Measurements from ENCODE around the gene TSSC4. TPM values are rescaled to one million over a fixed set of nuclear protein-coding genes. Genes with fewer than 3 reads are reported as not detected.
"Not testable (repeated sequence)": the region's sequence is repeated elsewhere in the genome, so short reads cannot be mapped to it uniquely, and the experiment has no call there.

The TSSC4 gene
- total and polyA plus RNA-seq, 7 donors, result 43.7 to 60.1 (median 49.6) TPM

GRCh38 chr11:2357246-2357645, 43.3 kb upstream of the TSSC4 start:
- DNase-seq, result no peak
- H3K27ac ChIP-seq, result no peak overlapping the region
- no peaks in the 10 kb centered on the region for H3K4me1 ChIP-seq
- intact Hi-C loops (cut with DNase I), result no loop called here
- no peaks in the 10 kb centered on the region for H3K9me3 ChIP-seq
- 79 to 80% methylated on average over 8 of the region's 8 CpGs for WGBS, 2 donors
- H3K36me3 ChIP-seq, result no peaks in the 10 kb centered on the region
- no peak for TF ChIP-seq CTCF (IDR thresholded peaks at IDR 0.05)
- TF ChIP-seq POLR2A (IDR thresholded peaks at IDR 0.05), result no peak
- TF ChIP-seq POLR2AphosphoS5 (IDR thresholded peaks at IDR 0.05), result no peak
- TF ChIP-seq EP300 (IDR thresholded peaks at IDR 0.05), result no peak
- no peak overlapping the region for H3K4me3 ChIP-seq
- no peaks in the 10 kb centered on the region for H3K27me3 ChIP-seq

- H3K36me3 ChIP-seq; H3K9me3 ChIP-seq; H3K4me3 ChIP-seq; H3K27me3 ChIP-seq; H3K4me1 ChIP-seq; H3K27ac ChIP-seq; intact Hi-C loops (cut with DNase I); DNase-seq: not testable (repeated sequence)
- 94% methylated on average over 13 of the region's 13 CpGs for WGBS, 2 donors
Observed at GRCh38 chr11:2357651-2358050, 42.9 kb upstream of the TSSC4 start.

GRCh38 chr11:2358754-2359442, 41.7 kb upstream of the TSSC4 start:
- intact Hi-C loops (cut with DNase I), result no loop called here
- TF ChIP-seq POLR2AphosphoS5 (IDR thresholded peaks at IDR 0.05), result no peak
- no peak for TF ChIP-seq POLR2A (IDR thresholded peaks at IDR 0.05)
- TF ChIP-seq EP300 (IDR thresholded peaks at IDR 0.05), result no peak
- TF ChIP-seq CTCF (IDR thresholded peaks at IDR 0.05), result no peak
- Histone ChIP-seq H3K9me3 (no peaks in the 10 kb centered on the region), H3K4me1 (no peaks in the 10 kb centered on the region), H3K36me3 (no peaks in the 10 kb centered on the region), H3K27ac (no peak overlapping the region), H3K27me3 (no peaks in the 10 kb centered on the region), H3K4me3 (no peak overlapping the region)
- 88 to 90% methylated on average over 11 of the region's 11 CpGs for WGBS, 2 donors
- DNase-seq, result no peak

- H3K9me3 ChIP-seq, result no peaks in the 10 kb centered on the region
- H3K27me3 ChIP-seq, result no peaks in the 10 kb centered on the region
- H3K27ac ChIP-seq, result no peak overlapping the region
- no peak for DNase-seq
- WGBS, 2 donors, result 93 to 96% methylated on average over 9 of the region's 9 CpGs
- H3K4me1 ChIP-seq, result no peaks in the 10 kb centered on the region
- no peak overlapping the region for H3K4me3 ChIP-seq
- no peaks in the 10 kb centered on the region for H3K36me3 ChIP-seq
- TF ChIP-seq POLR2AphosphoS5 (IDR thresholded peaks at IDR 0.05) (no peak), POLR2A (IDR thresholded peaks at IDR 0.05) (no peak), CTCF (IDR thresholded peaks at IDR 0.05) (no peak), EP300 (IDR thresholded peaks at IDR 0.05) (no peak)
- intact Hi-C loops (cut with DNase I), result no loop called here
Observed at GRCh38 chr11:2359557-2359956, 41.0 kb upstream of the TSSC4 start.

GRCh38 chr11:2360081-2360642, 40.4 kb upstream of the TSSC4 start:
- H3K36me3 ChIP-seq, result no peaks in the 10 kb centered on the region
- TF ChIP-seq POLR2A (IDR thresholded peaks at IDR 0.05) (no peak), CTCF (IDR thresholded peaks at IDR 0.05) (no peak), POLR2AphosphoS5 (IDR thresholded peaks at IDR 0.05) (no peak), EP300 (IDR thresholded peaks at IDR 0.05) (no peak)
- DNase-seq, result no peak
- 93% methylated on average over 14 of the region's 14 CpGs for WGBS, 2 donors
- H3K9me3 ChIP-seq, result no peaks in the 10 kb centered on the region
- intact Hi-C loops (cut with DNase I), result no loop called here
- H3K4me3 ChIP-seq, result no peak overlapping the region
- no peaks in the 10 kb centered on the region for H3K27me3 ChIP-seq
- no peak overlapping the region for H3K27ac ChIP-seq
- no peaks in the 10 kb centered on the region for H3K4me1 ChIP-seq
